Middle frontal gyrus (tissue), 1 donor: Measurements from ENCODE around the gene DLG1.

Experiments
- DNase-seq: peaks from one replicate; pipeline ENCODE4 v3.0.0-alpha.2; 2015; ENCODE audit warnings: low spot score; ENCODE audit errors: extremely low spot score

Gene DLG1

DNA sequence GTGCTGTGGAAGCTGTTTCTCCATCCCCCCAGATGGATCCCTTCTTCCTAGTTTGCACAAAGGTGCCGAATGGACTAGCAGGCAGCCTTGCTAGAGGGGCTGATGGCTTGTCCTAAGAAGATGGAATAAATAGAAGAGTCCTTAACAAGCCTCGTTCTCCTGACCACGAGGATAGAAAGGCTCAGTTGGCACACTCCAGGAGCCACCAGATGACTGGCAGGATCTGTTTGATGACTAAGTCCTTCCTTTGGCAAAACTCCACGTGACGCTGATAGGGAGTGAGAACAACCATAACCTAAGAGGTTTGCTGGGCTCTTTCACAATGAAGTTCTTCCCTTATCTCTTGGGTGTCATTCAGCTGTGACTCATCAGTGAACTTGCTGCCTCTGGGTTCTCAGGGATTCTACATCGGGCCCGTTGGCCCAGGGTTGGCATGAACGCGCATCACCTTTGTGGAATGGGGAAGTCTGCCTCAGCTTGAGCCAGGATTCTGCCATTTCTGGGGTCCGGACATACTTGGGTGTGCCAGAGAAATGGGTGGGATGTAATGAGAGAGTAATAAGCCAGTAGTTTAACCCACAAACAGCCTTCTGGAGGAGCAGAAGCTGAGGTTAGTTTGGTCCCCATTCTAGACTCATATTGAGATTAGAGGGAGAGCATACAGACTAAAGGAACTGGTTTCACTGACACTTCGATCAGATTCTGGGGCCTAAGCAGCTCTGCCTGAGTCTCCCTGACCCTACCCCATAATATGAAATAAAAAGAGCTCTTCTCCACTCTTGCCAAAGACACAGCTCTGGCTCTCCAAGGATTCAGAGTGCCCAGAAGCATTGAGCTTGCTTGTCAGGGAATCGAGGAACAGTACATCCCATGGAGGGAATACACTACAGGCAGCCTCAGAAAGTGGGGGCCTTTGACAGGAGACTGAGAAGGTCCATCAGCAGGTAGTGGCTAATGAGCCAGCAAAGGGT is 266.8 kb downstream of the DLG1 start:
- no peak for DNase-seq

DNA sequence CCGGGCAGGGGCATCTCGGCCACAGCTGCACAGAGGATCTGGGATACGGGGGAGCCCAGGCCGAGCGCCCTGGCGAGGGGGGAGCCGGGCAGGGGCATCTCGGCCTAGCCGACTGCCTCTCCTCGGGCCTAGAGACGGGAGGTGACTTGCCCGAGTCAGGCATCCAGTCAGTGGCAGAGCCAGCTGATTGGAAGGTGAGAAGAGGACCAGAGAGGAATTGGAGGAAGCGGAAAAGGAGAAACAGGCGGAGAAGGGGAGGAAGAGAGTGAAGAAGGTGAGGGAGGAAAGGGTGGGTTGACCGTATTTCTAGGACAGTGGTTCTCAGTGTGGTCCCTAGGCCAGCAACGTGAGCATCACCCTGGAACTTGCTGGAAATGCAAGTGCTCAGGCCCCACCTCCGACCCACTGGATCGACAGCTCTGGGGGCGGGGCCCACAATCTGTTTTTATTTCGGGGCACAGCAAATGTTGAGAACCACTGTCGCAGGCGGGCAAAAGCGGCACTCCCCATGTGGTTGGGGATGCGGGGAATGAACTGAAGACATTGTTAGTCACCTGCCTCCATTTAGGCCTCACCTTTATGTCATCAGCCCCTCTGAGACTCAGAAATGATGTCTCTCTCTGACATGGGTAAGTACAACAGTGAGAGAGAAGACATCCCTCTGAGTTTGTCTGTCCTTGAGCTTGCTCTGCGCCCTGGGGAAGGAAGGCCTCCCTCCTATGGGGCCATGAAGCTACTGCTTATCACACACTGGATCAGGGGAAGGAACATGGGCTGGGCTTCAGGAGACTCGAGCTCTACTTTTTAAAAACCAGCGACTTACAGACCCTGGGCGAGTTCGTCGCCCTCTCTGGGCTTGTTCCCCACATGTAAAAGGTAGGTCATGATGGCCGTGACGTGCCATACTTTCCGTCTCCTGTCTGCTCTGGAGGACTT is 267.8 kb downstream of the DLG1 start:
- DNase-seq = no peak

DNA sequence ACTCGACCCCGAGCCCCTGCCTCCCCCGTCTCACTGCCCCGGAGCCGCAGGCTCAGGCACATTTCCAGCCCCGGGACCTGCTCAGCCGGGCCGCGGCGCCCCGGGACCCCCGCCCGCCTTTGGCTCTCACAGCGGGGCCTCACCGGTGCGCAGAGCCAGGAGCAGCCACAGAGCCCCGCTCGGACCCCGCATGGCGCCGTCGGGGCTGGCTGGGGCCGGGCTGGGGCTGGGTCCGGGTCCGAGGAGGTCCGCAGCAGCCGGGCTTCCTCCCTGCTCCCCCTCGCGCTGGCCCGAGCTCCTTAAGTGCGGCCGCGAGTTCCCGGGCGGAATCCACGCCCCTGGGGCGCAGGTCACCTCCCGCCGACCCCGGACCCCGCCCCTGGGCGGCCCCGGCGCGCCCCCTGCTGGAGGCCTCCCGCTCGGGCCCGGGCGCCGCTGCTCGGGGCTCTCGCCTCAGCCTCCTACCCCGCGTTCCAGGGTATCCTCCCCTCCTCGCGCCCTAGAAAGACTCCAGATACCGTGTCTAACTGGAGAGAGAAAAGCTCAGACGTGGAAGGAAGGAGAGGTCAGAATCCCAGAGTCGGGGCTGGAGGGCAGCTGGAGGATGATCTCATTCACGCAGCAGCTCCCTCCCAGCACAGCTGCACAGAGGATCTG is 268.8 kb downstream of the DLG1 start, which contains the start of gene MELTF:
Gene MELTF, minus strand, starts transcription at position 307 of the 657 bp plus-strand sequence. Its CDS starts 115 bp downstream, at position 192.
- no peak for DNase-seq

DNA sequence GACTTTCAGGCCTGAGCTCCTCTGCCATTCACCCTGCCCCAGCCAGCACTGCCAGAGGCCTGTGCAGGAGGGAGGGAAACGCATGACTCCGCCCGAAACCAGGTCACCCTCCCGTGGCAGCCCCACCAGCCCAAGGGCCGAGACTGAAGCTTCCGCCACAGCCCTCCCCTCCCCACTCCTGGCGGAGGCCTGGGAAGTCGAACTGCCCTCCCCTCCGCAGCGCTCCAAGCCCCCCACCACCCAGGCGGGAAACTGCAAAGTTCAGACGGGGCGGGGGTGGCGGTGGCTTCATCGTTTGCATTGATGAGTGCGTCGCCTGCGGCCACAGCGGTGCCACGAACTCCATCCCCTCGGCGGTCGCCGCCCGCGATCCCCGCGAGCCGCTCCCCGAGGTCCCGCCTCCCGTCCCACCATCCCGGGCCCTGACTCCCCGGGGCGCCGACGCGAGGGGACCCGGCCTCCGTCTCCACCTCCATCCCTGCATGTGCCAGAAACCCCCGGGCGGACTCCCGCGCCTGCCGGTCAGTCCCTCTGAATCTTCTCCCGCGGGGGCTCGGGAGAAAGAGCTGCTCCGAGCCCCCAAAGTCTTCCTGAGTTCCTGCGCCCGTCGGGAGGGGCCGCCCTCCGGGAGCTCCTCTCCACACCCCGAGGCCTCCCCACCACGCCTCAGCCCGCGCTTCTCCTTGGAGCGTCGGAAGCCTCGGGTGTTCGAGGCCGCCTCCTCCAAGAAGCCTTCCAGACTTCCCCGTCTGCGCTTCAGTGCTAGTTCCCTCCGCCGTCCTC is 269.5 kb downstream of the DLG1 start:
- no peak for DNase-seq

DNA sequence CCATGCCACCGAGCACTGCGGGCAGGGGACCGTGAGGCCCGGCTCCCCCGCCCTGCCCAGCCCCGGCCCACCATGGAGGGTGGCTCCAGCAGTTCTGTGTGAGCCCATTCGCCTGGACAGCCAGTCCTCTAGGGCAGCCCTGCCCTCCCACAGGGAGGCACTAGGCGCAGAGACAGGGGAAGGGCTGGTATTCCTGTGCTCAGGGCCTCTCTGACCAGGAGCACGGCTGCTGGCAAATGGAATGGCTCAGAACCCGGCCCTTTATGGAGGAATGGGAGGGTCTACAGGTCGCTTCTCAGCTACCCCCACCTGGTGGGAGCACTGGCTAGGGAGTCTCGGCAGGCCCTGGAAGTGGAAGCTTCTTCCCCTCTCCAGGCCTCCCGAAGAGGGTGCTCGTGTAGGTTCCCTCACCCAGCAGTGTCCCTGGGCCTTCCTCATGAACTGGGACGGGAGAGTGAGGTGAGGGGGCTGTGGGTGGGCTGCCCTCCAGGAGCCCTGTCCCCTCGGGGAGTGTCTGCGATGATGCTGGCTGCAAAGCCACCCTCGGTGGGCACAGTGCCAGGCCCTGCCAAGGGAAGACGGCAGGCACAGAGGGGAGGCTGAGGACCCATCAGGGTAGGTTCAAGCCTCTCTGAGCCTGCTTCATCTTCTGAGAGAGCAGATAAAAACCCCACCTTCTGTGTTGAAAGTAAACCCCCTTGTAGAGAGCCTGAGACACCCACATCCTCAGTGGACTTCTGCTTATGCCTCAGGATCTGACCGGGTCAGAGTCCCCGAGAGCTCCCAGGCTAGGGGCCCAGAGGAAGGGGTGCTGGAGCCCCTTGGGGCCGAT is 270.3 kb downstream of the DLG1 start:
- no peak for DNase-seq

DNA sequence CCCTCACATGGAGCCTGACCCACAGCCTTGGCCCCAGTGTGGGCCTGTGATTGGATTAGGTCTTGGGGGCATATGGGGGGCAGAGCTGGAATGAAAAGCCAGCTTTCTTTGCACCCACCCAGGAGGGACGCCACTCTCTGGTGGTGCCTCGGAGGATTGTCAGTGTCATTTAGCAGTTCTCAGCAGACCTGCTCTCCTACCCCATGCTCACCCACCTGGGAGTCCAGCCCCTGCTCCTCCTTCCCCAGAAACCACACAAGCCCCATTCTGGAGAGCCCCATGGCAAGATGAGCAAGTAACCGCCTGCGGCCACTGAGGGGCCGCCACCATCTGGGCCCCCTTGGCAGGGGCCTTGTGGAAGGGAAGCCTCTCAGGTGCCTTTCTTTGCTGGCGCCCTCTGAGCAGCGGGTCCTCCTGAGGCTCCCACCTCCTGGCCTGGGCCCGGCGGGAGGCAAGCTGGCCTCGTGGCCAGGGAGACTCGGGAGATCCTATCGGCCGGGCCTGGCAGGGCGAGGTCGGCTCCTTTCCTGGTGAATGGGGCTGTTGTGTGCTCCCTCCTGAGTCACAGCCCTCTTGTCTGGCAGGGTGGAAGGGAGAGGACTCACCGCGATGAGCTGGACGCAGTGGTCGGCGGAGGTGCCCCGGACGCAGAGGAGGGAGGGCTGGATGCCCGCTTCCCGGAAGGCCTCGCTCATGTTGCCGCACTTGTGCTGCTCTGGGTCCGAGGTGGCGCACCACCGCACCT is 271.1 kb downstream of the DLG1 start:
- no peak for DNase-seq

DNA sequence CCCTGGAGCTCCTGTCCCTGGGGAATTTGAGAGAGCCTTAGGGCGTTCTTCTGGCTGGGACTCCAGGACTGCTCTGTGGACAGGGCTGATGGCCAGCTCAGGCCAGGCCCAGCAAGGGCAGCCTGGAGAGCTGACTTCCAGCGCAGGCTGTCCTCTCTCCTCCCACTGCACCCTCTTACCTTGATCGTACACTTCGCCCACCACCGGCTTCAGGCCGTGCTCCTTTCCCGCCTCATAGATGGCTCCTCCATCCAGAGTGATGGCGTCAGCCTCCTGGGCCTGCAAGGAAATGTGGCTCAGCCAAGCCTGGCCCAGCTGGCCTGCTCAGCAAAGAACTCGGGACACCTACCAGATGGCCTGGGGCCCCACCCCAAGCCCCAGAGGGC is 271.9 kb downstream of the DLG1 start:
- DNase-seq = no peak

DNA sequence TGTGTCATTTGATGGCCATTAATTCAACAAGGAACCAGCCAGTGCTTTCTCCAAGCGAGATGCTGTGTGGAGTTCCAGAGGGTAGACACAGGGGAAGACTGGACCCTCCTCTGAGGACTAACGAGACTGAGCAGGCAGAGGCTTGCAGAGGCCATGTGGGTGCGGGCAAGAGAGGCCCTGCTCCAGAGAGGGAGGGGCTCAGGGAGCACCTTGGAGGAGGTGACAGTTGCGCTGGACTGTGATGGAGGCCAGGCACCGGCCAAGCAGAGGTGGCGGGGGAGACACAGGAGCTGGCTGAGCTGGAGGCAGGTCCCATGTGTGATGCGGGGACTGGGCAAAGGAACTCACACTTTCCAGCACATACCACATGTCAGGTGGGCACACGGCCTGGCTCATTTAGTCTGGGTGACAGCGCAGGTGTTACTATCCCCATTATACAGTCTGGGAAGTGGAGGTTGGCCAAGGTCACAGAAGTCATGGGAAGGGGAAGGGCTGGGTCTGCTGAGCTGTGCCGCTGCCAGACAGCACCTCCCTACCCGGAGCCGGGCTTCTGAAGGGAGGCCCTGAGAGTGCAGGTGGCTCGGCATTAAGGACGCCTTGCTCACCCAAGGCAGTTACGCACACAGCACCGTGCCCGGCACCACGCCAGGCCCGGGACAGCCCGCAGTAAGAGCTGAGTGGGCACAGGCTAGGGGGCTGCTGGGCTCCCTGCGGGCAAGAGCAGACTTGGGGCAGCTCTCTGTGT is 272.5 kb downstream of the DLG1 start:
- DNase-seq = no peak

DNA sequence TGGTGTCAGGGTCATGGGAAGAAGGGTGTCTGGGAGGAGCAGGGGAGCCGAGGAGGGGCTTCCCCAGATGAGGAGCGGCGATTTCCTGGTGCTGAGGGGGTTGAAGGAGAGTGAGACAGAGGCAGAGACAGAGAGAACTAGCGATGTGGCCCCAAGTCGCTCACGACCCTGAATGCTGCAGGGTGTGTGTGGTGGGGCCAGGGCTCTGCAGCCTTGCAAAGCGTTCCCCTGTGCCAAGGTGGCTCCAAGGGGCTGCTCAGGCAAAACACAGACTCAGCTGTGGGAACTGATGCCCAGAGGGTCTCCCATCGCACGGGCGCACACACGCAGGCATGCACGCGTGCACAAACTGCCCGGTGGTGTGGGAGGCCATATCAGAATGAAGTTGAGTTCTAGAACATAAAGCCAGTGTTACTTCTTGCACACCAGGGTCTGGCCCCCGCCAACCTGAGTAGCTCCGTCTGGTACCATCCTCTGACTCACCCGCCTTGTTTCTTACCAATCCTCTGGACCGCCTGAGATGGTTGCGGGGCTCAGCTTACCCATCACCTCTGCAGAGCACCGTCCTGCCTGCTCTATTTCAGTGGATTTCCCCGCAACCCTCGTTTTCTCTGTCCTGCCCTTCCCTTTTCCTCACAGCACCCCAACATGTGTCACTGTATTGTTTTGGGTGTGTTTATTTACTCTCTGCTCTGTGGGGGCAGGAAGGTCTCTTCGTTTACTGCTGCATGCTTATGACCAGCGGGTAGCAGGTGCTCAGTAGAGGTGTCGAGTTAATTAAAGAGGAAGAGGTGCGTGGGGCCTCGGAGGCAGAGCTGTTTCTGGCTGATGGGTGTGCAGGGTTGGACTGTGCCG is 273.3 kb downstream of the DLG1 start:
- DNase-seq = no peak

DNA sequence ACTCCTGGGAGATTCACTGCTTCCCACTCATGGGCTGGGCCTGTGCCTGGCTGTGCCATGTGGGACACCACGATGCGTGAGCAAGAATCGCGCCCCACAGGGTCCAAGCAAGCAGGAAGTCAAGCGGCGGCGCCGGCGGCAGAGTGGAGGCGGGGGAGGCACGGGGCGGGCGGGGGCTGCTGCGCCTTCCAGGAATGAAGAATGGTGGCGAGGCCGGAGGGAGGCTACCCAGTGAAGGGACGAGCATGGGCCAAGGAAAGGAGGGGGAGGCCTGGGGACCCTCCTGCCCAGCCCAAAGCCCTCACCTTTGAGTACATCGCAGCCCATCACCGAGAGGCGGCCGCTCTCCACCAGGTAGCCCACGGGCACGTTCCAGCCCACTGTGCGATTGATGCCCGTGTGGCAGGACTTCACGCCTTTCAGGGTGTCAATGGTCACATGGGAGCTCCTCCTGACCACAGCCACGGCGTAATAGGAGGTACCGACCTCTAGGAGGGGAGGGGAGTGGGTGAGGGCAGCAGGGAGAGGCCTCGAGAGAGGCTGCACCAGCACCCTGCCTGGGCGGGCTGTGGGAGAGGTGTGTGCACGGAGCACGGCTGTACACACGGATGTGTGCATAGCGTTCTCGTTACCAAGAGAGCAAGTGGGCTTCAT is 274.3 kb downstream of the DLG1 start:
- DNase-seq = no peak

DNA sequence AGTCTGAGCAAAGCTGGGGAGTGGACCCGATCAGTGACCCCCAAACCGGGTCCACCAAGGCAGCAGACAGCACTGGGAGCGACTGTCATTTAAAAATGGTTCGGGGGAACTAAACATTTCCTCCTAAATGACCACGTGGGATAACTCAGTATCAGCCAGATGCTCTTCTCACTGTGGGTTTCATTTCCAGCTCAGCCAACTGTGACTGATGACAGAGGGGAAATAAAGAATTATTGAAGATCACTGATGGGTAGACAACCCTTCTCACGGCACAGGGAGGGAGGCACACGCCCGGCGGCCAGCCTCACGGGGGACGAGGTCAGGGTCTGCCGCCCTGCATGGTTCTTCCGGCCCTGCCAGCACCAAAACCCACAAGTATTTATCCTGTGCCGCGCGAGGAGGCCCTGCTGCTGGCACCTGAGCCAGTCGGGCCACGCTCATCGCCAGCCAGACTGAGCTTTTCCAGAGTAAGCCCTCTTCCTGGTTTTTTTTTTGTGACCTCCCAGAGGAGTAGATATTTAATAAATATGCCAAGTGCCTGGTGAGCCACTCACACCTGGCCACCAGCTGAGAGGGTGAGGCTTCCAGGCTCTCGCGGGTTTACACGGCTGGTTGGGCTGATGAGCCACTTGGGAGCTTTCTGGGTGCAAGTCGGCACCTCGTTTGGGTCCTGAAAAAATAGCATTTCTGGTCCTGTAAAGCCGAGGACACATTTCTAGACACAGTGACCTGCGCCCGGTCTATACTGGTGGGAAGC is 275.0 kb downstream of the DLG1 start:
- DNase-seq = no peak

DNA sequence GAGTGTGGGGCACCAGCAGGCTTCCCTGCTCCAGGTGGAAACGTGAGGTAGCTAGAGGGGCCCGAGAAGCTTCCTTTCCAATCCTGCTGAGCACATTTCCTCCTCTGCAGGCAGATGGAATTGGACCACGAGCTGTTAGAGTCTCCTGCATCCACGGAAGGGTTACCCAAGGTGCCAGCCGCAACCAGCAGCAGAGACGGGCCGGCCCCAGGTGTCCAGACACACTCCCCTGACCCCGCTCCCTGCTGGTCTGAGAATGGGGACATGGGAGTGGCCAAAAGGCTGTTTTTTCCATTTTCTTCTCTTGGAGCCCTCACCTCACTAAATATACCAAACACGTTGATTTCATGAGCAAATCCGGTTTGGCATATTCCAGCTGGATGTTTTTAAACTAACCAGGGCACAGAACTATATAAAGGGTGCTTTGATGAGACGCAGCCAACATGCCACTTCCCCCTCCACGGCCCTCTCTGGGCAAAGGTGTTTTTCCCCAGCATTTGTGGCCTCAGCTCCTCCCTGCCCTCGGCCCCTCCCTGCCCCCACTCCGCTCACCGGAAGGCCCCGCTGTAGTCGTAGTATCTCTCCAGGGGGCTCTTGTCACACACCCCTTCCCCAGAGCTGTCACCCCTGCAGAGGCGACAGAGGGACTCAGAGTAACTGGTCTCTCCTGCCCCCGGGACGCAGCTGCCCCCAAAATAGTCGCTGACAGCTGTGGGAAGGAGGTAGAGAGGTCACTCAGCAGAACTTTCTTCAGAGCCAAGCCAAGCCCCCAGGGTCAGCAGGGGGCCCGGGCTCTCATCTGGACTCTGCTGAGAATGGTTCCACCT is 275.8 kb downstream of the DLG1 start:
- DNase-seq = no peak

DNA sequence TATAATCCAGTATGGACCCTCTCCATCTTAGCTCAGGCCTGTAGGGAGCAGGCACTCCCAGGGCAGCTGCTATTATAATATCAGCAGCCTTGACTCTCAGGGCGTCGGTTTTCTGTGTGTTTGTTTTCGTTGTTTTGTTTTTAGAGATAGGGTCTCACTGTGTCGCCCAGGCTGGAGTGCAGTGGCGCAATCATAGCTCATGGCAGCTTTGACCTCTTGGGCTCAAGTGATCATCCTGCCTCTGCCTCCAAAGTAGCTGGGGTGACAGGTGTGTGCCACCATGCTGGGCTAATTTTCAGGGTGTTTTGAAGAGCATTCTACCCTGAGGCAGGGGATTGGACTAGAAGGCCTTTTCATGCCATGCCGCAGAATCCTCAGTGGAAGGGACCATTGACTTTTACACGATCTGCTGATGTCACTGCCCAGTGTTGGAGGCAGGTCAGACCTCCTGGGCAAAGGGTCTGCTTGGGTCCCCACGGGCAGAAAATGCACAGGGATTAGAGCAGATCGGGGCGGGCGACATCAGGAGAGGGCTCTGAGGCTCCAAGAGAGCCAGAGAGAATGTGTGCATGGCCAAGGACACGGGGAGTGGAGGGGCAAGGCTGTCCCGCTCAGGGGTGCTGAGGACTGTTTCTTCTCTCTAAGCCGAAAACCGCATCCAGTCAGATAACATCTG is 276.5 kb downstream of the DLG1 start:
- DNase-seq = no peak

DNA sequence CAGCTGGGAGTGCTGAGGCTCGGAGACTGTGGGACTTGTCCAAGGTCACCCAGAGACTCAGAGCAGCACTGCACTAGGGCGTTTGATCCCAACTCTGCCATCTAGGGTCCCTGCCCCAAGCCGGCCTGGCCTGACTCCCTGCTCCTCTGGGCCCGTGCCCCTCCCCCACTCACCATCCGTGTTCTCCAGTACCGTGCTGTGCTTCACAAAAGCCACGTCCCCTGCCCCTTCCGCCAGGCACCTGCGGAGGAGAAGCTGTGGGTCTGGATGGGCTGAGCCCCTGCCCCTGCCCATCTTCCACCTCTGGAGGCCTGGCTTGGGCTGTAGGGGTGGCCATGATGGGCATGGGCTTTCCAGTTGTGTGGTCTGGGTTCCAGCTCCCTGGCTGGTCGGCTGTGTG is 277.2 kb downstream of the DLG1 start:
- DNase-seq = no peak

DNA sequence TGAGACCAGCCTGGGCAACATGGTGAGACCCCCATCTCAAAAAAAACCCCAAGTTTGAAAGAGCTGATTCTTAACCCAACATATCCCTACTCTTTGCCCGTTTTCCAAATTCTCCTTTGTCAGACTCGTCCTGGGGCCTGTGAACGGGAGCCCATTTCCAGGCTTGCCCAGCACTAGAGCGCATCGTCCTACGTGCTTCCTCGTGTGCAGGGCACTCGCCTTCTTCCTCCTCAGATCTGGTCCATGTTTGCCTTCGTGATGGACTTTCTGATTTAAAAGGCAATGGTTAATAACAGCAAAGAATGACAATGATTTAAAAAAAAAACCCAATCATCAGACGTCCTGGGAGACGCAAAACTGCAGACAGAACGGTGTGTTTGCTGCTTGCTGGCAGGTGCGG is 278.9 kb downstream of the DLG1 start:
- DNase-seq = no peak
